ENCODE results near the gene ACP1.
"Not testable (repeated sequence)": the region's sequence is repeated elsewhere in the genome, so short reads cannot be mapped to it uniquely, and the experiment has no call there.

ACP1 gene

DNA sequence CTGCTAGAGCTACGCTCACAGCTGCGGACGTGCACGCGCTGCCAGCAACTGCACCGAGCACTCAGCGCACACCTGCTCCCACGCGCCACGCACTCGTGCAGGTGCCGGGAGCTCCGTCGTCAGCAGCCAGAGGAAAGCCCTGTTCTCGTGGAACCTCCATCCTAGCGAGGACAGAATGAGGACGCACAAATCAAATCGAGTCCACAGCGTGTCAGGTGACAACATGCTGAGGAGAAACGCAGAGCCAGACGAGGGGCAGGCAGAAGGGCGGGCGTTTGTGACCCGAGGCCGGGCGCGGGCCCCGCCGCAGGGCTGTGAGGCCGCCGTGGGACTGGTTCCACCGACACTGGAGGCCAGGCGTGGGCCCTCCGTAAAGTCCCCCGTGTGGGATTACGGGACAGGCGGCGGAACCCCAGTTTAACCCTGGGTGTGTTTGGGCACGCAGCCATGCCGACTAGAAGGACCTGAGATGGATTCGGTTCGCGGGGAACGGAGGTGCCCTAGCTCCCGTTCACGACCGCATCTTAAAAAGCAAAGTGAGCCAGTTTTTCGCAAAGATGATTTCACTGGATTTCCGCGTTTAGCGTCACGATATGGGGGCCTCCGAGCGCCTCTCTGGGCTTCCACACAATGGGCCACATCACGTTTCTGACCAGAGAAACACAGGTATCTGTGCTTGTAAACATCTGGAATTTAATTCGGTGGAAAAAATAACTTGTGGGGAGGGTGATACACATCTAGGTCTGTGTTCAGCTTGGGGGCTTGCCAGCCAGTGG, 50.0 kb downstream of the ACP1 start:
- DNase-seq: no peak

DNA sequence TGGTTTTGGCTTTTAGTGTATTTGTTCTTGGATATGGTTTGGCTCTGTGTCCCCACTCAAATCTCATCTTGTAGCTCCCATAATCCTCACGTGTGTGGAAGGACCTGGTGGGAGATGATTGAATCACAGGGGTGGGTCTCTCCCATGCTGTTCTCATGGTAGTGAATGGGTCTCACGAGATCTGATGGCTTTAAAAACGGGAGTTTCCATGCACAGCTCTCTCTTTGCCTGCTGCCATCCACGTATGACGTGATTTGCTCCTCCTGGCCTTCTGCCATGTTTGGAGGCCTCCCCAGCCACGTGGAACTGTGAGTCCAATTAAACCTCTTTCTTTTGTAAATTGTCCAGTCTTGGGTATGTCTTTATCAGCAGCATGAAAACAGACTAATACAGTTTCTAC, 51.2 kb downstream of the ACP1 start:
- not testable (repeated sequence) for DNase-seq

DNA sequence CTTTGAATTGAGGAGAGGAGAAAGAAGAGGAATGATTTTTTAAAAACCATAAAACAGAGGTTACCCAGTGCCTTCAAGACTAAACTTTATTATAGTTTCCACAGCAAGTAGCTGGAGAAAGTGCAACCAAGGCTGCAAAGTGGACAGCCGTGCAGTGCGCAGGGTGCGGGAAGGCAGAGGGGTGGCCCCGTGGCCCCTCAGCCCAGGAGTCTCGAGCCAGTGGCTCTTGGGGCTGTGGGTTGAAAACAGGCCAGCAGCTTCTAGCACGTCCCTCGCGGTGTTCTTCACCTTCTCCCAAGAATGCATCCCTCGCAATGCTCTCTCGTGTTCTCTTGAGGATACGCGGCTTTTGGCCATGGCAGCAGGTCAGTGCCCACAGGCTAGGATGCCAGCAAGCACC, 51.6 kb downstream of the ACP1 start:
- no peak for DNase-seq

DNA sequence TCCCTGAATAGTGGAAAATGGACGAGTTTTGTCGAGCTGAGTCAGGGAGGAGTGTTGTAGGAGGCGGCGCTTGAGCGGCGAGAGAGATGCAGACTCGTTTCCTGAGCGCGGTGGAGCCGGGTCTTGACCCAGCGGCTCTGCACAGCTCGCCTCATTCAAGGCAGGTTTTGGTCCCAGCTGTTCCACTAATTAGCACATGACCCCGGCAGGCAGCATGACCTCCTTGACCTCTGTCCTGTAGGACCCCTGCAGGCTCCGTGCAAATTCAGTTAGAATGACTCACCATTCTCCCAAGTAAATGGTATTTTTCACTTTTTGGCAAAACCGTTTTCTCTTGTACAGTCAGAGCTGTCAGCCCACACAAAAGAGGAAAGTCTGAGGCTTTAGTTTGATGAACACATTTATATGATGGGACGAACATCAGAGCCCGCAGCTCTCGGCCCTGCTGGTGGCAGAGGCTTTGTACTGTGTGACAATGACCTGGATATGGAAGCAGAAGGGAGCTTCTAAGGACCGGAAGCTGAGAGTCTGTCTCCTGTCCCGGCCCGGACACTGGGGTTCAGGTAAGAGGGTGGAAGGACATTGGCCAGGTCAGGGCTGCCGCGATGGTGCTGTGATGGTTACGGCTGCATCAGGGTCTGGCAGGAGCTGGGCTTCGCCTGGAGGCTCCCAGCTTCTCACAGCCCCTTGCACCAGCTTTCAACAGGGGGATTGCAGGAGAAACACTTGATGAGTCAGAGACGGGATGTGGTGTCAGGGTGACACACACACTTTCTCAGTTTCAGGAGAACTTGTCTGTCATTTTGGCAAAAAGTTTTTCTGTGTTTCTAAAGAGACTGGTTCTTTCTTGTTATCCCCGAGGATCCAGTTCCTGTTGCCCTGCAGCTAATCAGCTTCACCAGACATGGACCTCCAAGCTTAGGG, 53.0 kb downstream of the ACP1 start:
- DNase-seq: no peak

DNA sequence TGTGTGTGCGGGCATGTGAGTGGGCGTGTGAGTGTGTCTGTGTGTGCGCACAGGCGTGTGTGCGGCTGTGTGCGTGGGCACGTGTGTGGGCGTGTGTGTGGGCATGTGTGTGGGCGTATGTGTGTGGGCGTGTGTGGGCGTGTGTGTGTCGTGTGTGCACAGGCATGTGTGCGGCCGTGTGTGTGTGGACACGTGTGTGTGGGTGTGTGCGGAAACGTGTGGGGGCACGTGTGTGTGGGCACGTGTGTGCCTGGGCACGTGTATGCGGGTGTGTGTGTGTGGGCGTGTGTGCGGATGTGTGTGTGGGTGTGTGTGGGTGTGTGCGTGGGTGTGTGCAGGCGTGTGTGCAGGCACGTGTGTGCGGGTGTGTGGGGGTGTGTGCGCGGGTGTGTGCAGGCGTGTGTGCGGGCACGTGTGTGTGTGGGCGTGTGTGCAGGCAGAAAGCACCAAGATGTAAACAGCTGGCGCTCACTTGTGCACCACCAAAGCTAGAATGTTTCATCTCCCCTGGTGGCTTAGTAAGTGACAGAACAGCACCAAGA, 54.4 kb downstream of the ACP1 start:
- no peak for DNase-seq

DNA sequence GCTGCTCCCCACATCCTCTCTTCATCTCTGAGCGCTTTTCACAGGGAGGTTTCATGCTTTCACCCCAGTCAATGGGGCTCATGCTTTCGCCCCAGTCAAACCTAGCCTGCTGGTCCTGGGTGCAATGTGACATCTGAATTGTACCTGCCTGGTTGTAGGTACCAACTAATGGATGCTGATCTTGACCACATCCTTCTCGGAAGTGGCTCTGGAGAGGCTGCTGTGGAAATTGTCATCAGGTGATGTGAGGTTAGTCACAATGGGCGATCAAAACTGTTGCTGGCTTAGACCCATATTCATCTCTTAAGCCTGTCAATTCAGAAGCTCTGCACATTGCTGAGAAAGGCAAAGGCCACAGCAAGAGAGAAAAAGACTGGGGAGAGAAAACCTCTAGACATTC, 55.8 kb downstream of the ACP1 start:
- DNase-seq: no peak

DNA sequence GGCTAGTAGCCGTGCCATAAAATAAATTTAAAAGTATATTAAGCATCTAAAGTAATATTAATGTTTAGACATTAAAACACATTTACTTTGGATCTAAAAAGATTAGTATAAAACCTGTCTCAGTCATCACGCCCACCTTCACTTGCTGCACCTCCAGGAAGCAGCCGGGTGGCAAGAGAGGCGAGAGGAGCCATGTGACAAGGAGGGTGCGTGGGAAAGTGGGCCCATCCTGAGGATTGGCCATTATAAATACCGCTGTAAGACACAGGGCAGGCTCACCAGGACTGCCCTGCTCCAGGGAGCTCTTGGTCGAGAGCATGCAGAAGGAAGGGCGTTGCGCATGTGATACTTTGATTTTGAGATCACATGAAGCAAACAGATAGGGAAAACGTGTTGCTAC, 57.6 kb downstream of the ACP1 start:
- DNase-seq: no peak

DNA sequence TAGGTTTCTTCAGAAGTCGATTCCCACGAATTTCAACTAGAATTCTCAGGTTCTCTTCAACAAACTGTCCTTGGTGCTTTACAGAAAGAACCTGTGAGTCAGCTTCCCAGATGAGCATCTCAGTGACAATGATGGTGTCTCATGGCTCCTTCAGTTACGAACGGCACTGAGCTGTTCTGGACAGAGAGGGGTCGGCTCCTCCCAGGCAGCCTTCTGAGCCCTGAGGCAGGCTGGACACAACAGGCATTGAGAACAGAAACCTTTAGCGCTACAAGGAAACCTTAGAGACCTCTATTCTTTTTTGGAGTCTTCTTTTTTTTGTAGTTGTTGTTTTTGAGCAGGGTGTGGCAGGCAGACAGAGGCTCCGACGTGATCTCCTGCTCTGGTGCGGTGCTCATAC, 58.3 kb downstream of the ACP1 start:
- DNase-seq: no peak
